Measurements from ENCODE around the gene LACRT. TPM values are rescaled to one million over a fixed set of nuclear protein-coding genes. Genes with fewer than 3 reads are reported as not detected.

LACRT gene
- total RNA-seq, 1 donor from 2014 or later: not detected

GRCh38 chr12:54631988-54632728 is 2.5 kb downstream of the LACRT start:
- DNase-seq: no peak

- no peak for DNase-seq
Measured at GRCh38 chr12:54631551-54631950, 3.1 kb downstream of the LACRT start.

- no peak for DNase-seq
Measured at GRCh38 chr12:54629925-54630324, 4.8 kb downstream of the LACRT start.

DNA sequence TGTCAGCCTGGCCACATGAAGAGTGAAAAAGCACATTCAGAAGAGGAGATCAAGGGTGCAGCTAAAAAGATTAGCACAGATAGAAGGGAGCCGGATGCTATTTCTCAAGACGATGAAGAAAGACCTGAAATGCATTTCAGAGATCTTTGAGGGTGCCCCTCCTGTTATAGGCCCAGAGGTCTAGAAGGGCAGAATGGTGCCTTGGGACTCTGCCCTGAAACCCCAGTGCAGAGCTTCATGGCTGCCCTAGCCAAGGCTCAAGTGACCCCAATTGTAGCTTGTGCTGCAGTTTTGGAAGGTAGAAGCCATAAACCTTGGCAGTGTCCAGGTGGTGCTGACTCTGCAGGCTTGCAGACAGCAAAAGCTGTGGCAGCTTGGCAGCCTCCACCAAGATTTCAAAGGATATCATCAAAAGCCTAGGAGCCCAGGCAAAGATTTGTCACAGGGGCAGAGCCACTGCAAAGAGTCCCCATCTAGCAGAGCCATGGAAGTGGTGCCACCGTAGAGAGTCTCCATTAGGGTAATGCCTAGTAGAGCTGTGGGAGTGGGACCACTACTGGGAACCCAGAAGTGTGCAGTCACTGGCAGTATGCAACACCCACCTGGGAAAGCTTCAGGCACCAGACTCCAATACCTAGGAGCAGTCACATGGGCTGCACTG is 6.4 kb downstream of the LACRT start:
- no peak for DNase-seq

GRCh38 chr12:54627304-54627703 is 7.4 kb downstream of the LACRT start:
- no peak for DNase-seq

DNA sequence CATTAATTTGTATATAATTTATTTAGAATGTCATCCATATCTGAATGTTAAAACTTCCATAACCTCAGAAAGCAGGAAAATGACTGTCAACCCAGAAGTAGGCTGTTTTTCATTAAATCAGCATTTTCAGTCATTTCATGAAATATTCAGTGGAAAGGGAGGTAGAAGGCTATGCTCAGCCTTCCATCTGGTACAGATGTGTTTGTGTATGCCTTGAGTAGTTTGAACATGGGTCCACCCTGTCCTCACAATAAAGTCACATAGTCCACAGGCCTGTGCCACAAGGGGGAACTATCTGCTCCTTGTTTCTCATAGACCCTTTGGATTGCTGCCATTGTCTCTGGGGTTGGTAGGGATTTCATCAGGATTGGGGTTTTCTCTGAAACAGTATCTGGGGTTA is 9.1 kb downstream of the LACRT start:
- DNase-seq: no peak

DNA sequence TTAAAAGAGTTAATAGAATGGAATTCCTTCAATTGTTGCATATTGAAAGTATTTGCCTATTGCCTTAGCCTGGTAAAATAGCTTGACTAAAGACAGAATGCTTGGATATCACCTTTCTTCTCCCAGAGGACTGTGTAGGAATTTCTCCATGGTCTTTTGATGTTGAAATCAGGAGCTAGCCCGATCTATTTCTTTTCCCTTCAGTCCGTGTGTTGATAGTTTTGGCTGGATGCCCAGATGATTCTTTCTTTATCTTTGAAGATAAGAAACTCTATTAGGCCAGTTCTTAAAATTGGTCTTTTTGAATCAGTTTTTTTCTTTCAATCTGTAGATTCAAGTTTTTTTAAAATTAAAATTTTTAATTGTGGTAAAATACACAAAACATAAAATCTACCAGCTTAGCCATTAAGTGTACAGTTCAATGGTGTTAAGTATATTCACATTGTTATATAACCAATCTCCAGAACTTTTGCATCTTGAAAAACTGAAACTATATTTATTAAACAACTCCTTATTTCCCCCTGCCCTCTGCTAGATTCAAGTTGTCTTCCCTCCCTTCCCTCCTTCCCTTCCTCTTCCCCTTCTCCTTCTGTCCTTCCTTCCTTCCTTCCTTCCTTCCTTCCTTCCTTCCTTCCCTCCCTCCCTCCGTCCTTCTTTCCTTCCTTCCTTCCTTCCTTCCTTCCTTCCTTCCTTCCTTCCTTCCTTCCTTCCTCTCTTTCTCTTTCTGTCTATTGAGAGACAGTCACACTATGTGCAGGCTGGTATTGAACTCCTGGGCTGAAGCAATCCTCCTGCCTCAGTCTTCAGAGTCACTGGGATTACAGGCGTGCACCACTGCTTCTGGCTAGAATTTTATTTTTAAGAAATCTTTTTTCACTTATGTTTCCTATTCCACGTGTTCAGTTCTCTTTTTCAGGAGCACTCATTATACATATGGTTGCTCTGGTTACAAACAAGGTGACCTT is 10.1 kb downstream of the LACRT start:
- no peak for DNase-seq

DNA sequence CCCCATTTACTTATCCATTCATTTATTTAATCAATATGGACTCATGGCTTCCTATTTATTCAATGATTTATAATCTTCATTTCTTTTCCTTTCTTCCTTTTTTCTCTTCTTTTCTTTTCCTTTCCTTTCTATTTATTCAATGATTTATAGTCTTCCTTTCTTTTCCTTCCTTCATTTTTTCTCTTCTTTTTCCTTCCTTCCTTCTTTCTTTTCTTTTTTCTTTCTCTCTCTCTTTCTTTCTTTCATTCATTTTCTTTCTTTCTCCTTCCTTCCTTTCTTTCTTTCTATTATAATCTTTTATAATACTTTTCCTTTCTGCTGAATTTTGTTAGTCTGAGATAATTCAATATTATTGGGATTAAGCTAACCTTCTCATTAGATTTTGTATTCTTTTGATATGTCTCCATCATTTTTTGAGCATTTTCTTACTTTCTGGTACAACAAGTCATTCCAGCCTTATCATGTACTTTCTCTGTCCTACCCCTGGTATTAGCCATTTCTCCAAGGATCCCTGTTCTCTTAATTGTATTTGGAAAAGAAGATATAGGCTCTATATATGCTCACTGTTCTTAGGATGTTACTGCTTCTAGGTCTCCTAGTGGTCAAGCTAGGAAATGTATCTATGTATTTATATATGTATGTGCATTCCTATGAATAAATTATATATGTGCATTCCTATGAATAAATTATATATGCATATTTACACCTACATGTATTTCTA is 12.1 kb downstream of the LACRT start:
- peak; percentile 7 for DNase-seq

DNA sequence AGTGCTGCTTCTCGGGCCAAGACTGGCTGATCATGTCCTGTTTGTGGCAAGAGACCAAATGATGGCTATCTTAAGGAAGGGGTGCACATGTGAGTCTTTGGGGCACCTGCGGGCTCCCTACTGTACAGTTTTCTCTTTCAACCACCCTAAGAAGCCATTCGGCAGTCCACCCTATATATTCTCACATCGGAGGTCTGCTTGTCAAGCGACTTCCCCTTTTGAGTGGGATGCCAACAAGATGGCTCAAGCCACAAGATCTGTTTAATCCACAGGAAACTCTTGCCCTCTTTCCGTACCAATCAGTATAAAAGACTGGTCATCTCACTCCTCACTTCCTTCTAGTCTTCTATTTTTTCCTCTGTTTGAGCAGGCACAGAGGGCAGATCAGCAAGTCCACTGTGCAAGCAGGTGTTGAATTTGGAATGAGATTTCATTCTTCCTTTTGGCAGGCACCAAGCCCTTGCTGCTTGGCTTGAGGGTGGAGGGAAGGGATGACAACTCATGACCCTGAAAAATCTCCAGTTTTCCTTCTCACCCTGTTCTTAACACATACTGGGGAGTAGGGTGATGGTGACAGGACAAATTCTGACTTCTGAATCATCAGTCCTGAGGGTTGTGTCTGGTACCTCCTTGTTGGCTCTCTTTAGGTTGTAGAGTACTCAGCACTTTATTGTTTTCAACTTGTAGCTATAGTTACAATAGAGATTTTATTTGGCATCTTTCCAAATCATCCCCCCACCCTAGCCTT is 17.6 kb downstream of the LACRT start:
- DNase-seq: no peak

- no peak for DNase-seq
Measured at GRCh38 chr12:54612225-54612750, 22.4 kb downstream of the LACRT start.

DNA sequence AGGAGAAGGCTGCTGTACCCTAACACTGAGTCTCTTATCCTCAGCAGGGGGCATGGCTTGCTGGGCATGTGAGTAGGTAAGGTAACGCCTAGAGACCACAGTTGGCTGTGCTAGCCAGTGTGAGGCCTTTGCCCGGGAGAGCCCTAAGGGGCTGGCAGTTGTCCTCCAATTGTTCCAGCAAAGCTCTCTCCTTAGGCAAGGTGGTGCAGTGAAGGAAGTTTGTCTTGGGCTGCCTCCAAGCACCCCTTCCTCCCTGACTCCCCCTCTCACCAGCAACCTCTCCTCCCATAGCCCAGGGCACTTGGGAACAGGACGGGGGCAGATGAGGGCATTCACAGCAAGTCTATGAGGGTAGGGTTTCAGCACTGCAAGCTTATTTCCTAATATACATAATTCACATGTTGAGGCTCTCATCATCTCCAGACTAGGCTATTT is 23.0 kb downstream of the LACRT start:
- DNase-seq: no peak

- no peak for DNase-seq
Measured at GRCh38 chr12:54608769-54609168, 25.9 kb downstream of the LACRT start.

- no peak for DNase-seq
Measured at GRCh38 chr12:54608156-54608555, 26.5 kb downstream of the LACRT start.

- no peak for DNase-seq
Measured at GRCh38 chr12:54606556-54606955, 28.1 kb downstream of the LACRT start.

DNA sequence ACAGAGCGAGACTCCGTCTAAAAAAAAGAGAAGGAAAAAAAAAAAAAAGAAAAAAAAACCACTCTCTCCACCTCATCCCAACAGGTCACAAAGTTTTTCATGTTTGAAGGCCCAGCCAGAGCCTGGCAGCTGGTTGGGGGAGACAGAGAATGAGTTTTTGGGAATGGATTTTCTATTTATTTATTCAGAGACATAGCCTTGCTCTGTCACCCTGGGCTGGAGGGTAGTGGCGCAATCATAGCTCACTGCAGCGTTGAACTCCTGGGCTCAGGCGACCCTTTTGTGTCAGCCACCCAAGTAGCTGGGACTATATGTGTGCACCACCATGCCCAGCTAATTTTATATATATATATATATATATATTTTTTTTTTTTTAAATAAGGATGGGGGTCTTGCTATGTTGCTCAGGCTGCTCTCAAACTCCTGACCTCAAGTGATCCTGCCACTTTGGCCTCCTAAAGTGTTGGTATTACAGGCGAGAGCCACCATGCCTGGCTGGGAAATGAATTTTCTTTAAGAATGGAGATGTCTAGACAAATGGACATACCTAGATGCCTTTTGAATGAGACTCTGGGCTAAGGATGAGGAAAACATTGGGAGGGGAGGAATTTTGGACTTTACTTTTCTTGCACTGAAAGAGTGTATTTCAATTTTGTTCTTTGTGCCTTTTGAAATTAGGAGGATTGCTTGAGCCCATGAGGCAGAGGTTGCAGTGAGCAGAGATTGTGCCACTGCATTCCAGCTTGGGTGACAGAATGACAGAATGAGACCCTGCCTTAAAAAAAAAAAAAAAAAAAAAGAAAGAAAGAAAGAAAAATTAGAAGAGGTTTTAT is 29.3 kb downstream of the LACRT start:
- DNase-seq: no peak

DNA sequence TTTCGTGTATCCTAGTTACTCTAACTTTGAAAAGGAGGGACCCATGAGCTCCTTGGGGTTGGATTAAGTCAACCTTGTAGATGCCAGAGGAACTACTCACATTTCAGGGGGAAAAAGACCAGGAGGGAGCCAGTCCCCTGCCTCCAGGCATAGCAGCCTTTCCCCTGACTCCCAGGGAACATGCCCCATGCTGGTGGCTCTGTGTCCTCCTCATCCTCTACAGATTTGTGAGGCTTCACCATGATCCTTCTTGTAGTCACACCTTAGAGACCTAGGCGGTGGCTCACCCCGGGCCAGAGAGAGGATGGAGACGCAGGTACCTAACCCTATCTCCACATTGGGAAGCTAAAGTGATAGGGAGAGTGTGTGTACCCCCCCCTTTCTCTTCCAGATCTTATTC is 30.3 kb downstream of the LACRT start:
- no peak for DNase-seq

GRCh38 chr12:54603872-54604271 is 30.8 kb downstream of the LACRT start:
- no peak for DNase-seq

DNA sequence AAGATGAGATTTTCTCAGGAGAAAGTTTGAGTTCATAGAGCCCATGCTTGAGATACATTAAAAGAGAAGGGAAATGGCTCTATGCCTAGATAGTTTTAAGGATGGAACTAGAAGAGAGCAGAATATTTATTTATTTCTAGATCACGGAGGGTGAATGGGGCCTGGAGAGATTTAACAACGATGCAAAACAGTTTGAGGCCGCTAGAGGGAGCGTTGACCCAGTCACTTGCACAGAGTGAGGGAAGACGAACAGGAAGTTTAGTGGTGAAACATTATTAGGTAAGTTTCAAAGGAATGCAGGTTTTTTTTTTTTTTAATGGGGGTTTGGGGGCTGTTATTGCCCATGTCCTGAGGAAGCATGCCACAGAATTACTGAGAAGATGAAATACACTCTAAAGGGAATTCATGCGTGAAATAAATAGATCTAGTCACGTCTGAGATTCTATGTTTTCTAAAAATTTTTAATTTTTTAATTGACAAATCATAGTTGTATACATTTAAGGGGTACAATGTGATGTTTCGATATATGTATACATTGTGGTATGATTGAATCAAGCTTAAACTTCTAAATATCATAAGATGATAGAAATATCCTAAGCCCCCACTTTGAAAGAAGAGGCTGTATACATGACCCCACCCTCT is 31.4 kb downstream of the LACRT start:
- peak; percentile 69 for DNase-seq

DNA sequence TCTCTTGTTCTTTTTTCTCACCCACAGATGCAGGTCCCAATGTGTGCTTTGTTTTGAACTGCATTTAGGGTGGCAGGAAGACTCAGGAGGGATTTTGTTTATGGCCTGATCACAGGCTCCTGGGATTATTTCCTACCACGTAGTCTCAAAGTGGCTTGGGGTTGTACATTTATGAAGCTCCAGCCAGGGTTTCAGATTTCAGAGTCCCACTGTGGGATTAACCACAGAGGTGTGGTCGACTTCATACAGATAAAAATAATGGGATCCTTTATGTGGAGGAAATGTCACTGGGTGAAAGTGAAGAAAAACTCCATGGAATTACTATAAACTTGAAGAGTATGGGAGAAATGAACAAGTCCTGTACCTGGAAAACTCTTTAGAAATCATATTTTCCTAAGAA is 32.0 kb downstream of the LACRT start:
- no peak for DNase-seq

DNA sequence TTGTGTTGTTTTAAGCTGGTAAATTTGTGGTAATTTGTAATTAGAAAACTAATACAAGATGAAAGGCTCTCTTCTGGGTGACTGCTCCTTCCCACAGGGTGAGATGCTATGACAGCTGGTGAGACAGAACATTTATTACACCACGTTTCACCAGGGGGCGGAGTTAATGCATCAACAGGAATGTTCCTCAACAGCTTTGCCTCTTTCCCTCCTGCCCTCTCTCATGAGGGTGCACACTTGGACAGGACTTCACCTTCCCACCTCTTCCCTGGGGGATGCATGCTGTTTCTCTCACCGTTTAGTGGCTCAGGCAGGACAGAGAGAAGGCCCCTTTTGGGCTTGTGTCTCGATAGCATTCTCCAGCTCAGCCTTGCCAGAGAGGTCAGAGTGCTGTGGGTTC is 32.9 kb downstream of the LACRT start:
- no peak for DNase-seq
